GM12878 (cell line): ENCODE results near the gene SKP2.

Experiments
- JUND ChIP-seq: IDR thresholded peaks from 2 replicates; pipeline ENCODE4 v1.6.1; 2012; ENCODE audit warnings: low read depth, mild to moderate bottlenecking, low read length, improper control_type of control experiment, moderate library complexity
- NR2F1 ChIP-seq: fragments of 450-650 bp; conservative IDR thresholded peaks from 2 replicates; pipeline ENCODE4 v1.6.1; 2017; ENCODE audit warnings: mild to moderate bottlenecking
- TCF3 ChIP-seq: IDR thresholded peaks from 2 replicates; pipeline ENCODE4 v1.6.1; 2012; ENCODE audit warnings: low read depth, mild to moderate bottlenecking, low read length, borderline replicate concordance; ENCODE audit not compliant: insufficient read depth
- TF ChIP-seq, protein P1 (sequence below): IDR thresholded peaks from 2 replicates; pipeline ENCODE4 v1.6.1; 2011; ENCODE audit warnings: borderline replicate concordance, low read depth, mild to moderate bottlenecking, moderate library complexity, mixed read lengths, low read length; ENCODE audit not compliant: insufficient read depth; ENCODE audit errors: extremely low read length

DNA sequence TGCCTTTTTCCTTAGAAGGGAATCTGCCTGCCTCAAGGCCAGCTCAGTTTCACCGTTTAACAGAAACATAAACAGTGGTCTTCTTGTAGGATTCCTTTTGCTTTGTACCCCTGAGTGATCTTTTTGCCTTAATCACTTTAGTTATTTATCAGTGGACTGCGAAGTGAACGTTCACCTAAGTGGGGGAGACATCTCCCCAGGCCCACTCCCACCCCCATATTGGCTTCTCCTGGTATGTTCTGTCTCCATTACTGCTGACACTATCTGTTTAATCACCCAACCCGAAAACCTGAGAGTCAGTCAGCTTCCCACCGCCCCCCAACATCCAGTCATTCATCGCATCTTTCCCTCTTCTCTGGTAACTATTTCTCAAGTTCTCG lies 1.4 kb downstream of the SKP2 start:
- TF ChIP-seq JUND (no peak), NR2F1 (no peak), TCF3 (no peak)
- TF ChIP-seq, protein P1, sequence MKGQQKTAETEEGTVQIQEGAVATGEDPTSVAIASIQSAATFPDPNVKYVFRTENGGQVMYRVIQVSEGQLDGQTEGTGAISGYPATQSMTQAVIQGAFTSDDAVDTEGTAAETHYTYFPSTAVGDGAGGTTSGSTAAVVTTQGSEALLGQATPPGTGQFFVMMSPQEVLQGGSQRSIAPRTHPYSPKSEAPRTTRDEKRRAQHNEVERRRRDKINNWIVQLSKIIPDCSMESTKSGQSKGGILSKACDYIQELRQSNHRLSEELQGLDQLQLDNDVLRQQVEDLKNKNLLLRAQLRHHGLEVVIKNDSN: no peak
